Esophagus muscularis mucosa (tissue), 3 donors: ENCODE data around the gene NCOA7.
"Not testable (repeated sequence)": the region's sequence is repeated elsewhere in the genome, so short reads cannot be mapped to it uniquely, and the experiment has no call there.

Experiments
- CTCF ChIP-seq, 3 experiments: fragments of 200-600 bp in 2 of 3; fragments of 450-650 bp in 1 of 3; sonication (generic) in 2 of 3; IDR thresholded peaks; one replicate each; pipeline ENCODE4 v1.5.1; 2017 to 2019; ENCODE audit warnings: antibody characterized with exemption in 3 of 3, mild to moderate bottlenecking in 2 of 3, moderate library complexity in 1 of 3
- POLR2AphosphoS5 ChIP-seq, 2 donors: sonication (generic); formaldehyde crosslinking; IDR thresholded peaks; one replicate each; pipeline ENCODE4 v1.6.1; 2017; ENCODE audit warnings: antibody characterized with exemption in 2 of 2

GRCh38 chr6:125912430-125912829, 121.7 kb downstream of the NCOA7 start:
- TF ChIP-seq CTCF, POLR2AphosphoS5 (IDR thresholded peaks at IDR 0.05): not testable (repeated sequence)
